ENCODE results near the gene LIN7A.
"Not testable (repeated sequence)": the region's sequence is repeated elsewhere in the genome, so short reads cannot be mapped to it uniquely, and the experiment has no call there.

The LIN7A gene

GRCh38 chr12:80894179-80894578 is 43.6 kb downstream of the LIN7A start:
- no peak overlapping the region for H3K23ac ChIP-seq (ENCODE audit: low read length)
- H2BK5ac ChIP-seq (ENCODE audit: low read length), result no peak overlapping the region
- no peak overlapping the region for H4K5ac ChIP-seq (ENCODE audit: low read length)
- H2AK5ac ChIP-seq (ENCODE audit: low read length), result no peak overlapping the region
- no peaks in the 10 kb centered on the region for H3K79me2 ChIP-seq (ENCODE audit: control insufficient read depth, insufficient read depth, low read length)
- no peak overlapping the region for H3K4me3 ChIP-seq (ENCODE audit: low read length)
- WGBS (ENCODE audit: extremely low coverage, insufficient coverage, low lambda C conversion rate), result 100% methylated on average over 2 of the region's 3 CpGs
- H3K9ac ChIP-seq (ENCODE audit: low read length), result no peak overlapping the region
- H4K8ac ChIP-seq (ENCODE audit: low read depth, low read length), result no peak overlapping the region
- no peak overlapping the region for H2BK15ac ChIP-seq (replicated peaks; ENCODE audit: low read depth)
- peak; percentile 75 for DNase-seq
- no peak overlapping the region for H3K4ac ChIP-seq (ENCODE audit: low read depth, low read length)
- H3K56ac ChIP-seq (ENCODE audit: low read length), result no peak overlapping the region
- H2BK120ac ChIP-seq (ENCODE audit: low read depth, low read length), result no peak overlapping the region
- no peaks in the 10 kb centered on the region for H3K79me1 ChIP-seq (ENCODE audit: low read length)
- H3K4me1 ChIP-seq (ENCODE audit: control insufficient read depth, low read depth, low read length), result peaks cover 7% of the 10 kb centered on the region
- no peaks in the 10 kb centered on the region for H3K27me3 ChIP-seq (ENCODE audit: insufficient read depth, low read length, poor library complexity)
- H3K27ac ChIP-seq (ENCODE audit: low read depth, low read length), result no peak overlapping the region
- H3K4me2 ChIP-seq (ENCODE audit: low read length), result no peak overlapping the region
- H3K36me3 ChIP-seq (ENCODE audit: control insufficient read depth, insufficient read depth, low read length), result no peaks in the 10 kb centered on the region
- no peak overlapping the region for H3K18ac ChIP-seq (ENCODE audit: low read length)

GRCh38 chr12:80892597-80893445 is 44.9 kb downstream of the LIN7A start:
- DNase-seq, result peak; percentile 30
- Histone ChIP-seq H3K4me3 (ENCODE audit: low read length) (no peak overlapping the region), H2AK5ac (ENCODE audit: low read length) (no peak overlapping the region), H3K4ac (ENCODE audit: low read depth, low read length) (peak overlapping the region; percentile 36), H3K4me2 (ENCODE audit: low read length) (no peak overlapping the region), H4K8ac (ENCODE audit: low read depth, low read length) (no peak overlapping the region), H3K79me1 (ENCODE audit: low read length) (no peaks in the 10 kb centered on the region), H3K56ac (ENCODE audit: low read length) (no peak overlapping the region), H2BK15ac (replicated peaks; ENCODE audit: low read depth) (no peak overlapping the region), H3K4me1 (ENCODE audit: control insufficient read depth, low read depth, low read length) (peaks cover 7% of the 10 kb centered on the region), H3K18ac (ENCODE audit: low read length) (peak overlapping the region; percentile 90), H2BK5ac (ENCODE audit: low read length) (no peak overlapping the region), H3K79me2 (ENCODE audit: control insufficient read depth, insufficient read depth, low read length) (no peaks in the 10 kb centered on the region), H3K36me3 (ENCODE audit: control insufficient read depth, insufficient read depth, low read length) (no peaks in the 10 kb centered on the region), H2BK120ac (ENCODE audit: low read depth, low read length) (peak overlapping the region; percentile 21), H4K5ac (ENCODE audit: low read length) (no peak overlapping the region), H3K27ac (ENCODE audit: low read depth, low read length) (no peak overlapping the region), H3K23ac (ENCODE audit: low read length) (no peak overlapping the region), H3K27me3 (ENCODE audit: insufficient read depth, low read length, poor library complexity) (no peaks in the 10 kb centered on the region), H3K9ac (ENCODE audit: low read length) (no peak overlapping the region)
- WGBS (ENCODE audit: extremely low coverage, insufficient coverage, low lambda C conversion rate), result no CpG with 5 or more reads among the region's 7 CpGs

GRCh38 chr12:80884651-80885050 is 53.1 kb downstream of the LIN7A start:
- Histone ChIP-seq H3K4me3 (ENCODE audit: low read length) (no peak overlapping the region), H2BK120ac (ENCODE audit: low read depth, low read length) (no peak overlapping the region)
- no CpG with 5 or more reads among the region's 1 CpG for WGBS (ENCODE audit: extremely low coverage, insufficient coverage, low lambda C conversion rate)

GRCh38 chr12:80881106-80881505 is 56.6 kb downstream of the LIN7A start:
- H3K4me2 ChIP-seq (ENCODE audit: low read length), result no peak overlapping the region
- no peak overlapping the region for H3K56ac ChIP-seq (ENCODE audit: low read length)
- no peak overlapping the region for H4K8ac ChIP-seq (ENCODE audit: low read depth, low read length)
- H2AK5ac ChIP-seq (ENCODE audit: low read length), result no peak overlapping the region
- DNase-seq, result no peak
- H3K23ac ChIP-seq (ENCODE audit: low read length), result no peak overlapping the region
- H2BK120ac ChIP-seq (ENCODE audit: low read depth, low read length), result no peak overlapping the region
- no peaks in the 10 kb centered on the region for H3K79me1 ChIP-seq (ENCODE audit: low read length)
- no peaks in the 10 kb centered on the region for H3K27me3 ChIP-seq (ENCODE audit: insufficient read depth, low read length, poor library complexity)
- no peak overlapping the region for H3K9ac ChIP-seq (ENCODE audit: low read length)
- H3K79me2 ChIP-seq (ENCODE audit: control insufficient read depth, insufficient read depth, low read length), result no peaks in the 10 kb centered on the region
- H3K36me3 ChIP-seq (ENCODE audit: control insufficient read depth, insufficient read depth, low read length), result no peaks in the 10 kb centered on the region
- no peak overlapping the region for H4K5ac ChIP-seq (ENCODE audit: low read length)
- H2BK5ac ChIP-seq (ENCODE audit: low read length), result no peak overlapping the region
- no peak overlapping the region for H3K18ac ChIP-seq (ENCODE audit: low read length)
- H3K4ac ChIP-seq (ENCODE audit: low read depth, low read length), result no peak overlapping the region
- no peak overlapping the region for H3K27ac ChIP-seq (ENCODE audit: low read depth, low read length)
- H3K4me3 ChIP-seq (ENCODE audit: low read length), result no peak overlapping the region
- no peaks in the 10 kb centered on the region for H3K4me1 ChIP-seq (ENCODE audit: control insufficient read depth, low read depth, low read length)
- no peak overlapping the region for H2BK15ac ChIP-seq (replicated peaks; ENCODE audit: low read depth)

More at GRCh38 chr12:80884651-80885050, 53.1 kb downstream of the LIN7A start:
- Histone ChIP-seq H3K4ac (ENCODE audit: low read depth, low read length) (no peak overlapping the region), H3K27me3 (ENCODE audit: insufficient read depth, low read length, poor library complexity) (no peaks in the 10 kb centered on the region), H3K4me1 (ENCODE audit: control insufficient read depth, low read depth, low read length) (no peaks in the 10 kb centered on the region), H3K4me2 (ENCODE audit: low read length) (no peak overlapping the region), H3K79me2 (ENCODE audit: control insufficient read depth, insufficient read depth, low read length) (no peaks in the 10 kb centered on the region), H3K79me1 (ENCODE audit: low read length) (no peaks in the 10 kb centered on the region), H2BK15ac (replicated peaks; ENCODE audit: low read depth) (no peak overlapping the region), H3K23ac (ENCODE audit: low read length) (no peak overlapping the region), H2BK5ac (ENCODE audit: low read length) (no peak overlapping the region), H4K8ac (ENCODE audit: low read depth, low read length) (no peak overlapping the region), H3K9ac (ENCODE audit: low read length) (no peak overlapping the region), H4K5ac (ENCODE audit: low read length) (no peak overlapping the region), H2AK5ac (ENCODE audit: low read length) (no peak overlapping the region), H3K36me3 (ENCODE audit: control insufficient read depth, insufficient read depth, low read length) (no peaks in the 10 kb centered on the region), H3K56ac (ENCODE audit: low read length) (no peak overlapping the region), H3K27ac (ENCODE audit: low read depth, low read length) (no peak overlapping the region), H3K18ac (ENCODE audit: low read length) (no peak overlapping the region)
- DNase-seq, result no peak

- H2BK5ac ChIP-seq (ENCODE audit: low read length); H3K79me1 ChIP-seq (ENCODE audit: low read length); H3K79me2 ChIP-seq (ENCODE audit: control insufficient read depth, insufficient read depth, low read length); H3K9ac ChIP-seq (ENCODE audit: low read length); H3K4me2 ChIP-seq (ENCODE audit: low read length); H3K23ac ChIP-seq (ENCODE audit: low read length); H2AK5ac ChIP-seq (ENCODE audit: low read length); H3K27me3 ChIP-seq (ENCODE audit: insufficient read depth, low read length, poor library complexity); DNase-seq; H4K8ac ChIP-seq (ENCODE audit: low read depth, low read length); H3K4ac ChIP-seq (ENCODE audit: low read depth, low read length); H3K4me1 ChIP-seq (ENCODE audit: control insufficient read depth, low read depth, low read length); H3K18ac ChIP-seq (ENCODE audit: low read length); H2BK120ac ChIP-seq (ENCODE audit: low read depth, low read length); H3K36me3 ChIP-seq (ENCODE audit: control insufficient read depth, insufficient read depth, low read length); H4K5ac ChIP-seq (ENCODE audit: low read length); H3K4me3 ChIP-seq (ENCODE audit: low read length); H2BK15ac ChIP-seq (replicated peaks; ENCODE audit: low read depth); H3K56ac ChIP-seq (ENCODE audit: low read length); H3K27ac ChIP-seq (ENCODE audit: low read depth, low read length): not testable (repeated sequence)
- WGBS (ENCODE audit: extremely low coverage, insufficient coverage, low lambda C conversion rate), result no CpG with 5 or more reads among the region's 8 CpGs
These were observed 59.3 kb downstream of the LIN7A start for GRCh38 chr12:80878452-80878851.

All from mesendoderm (in vitro differentiated cells).